SIG-M5 treated with dmso at 0.1 percent for 504 hours (cell line): ENCODE measurements around the gene CLPSL1.
A peak's percentile ranks its signal among the peaks of the same experiment; 100 is the strongest.

Experiments used
- DNase-seq: peaks from one replicate; lab custom pipeline; 2025; ENCODE audit not compliant: unreplicated experiment; lab: John Stamatoyannopoulos, UW

The CLPSL1 gene

DNA sequence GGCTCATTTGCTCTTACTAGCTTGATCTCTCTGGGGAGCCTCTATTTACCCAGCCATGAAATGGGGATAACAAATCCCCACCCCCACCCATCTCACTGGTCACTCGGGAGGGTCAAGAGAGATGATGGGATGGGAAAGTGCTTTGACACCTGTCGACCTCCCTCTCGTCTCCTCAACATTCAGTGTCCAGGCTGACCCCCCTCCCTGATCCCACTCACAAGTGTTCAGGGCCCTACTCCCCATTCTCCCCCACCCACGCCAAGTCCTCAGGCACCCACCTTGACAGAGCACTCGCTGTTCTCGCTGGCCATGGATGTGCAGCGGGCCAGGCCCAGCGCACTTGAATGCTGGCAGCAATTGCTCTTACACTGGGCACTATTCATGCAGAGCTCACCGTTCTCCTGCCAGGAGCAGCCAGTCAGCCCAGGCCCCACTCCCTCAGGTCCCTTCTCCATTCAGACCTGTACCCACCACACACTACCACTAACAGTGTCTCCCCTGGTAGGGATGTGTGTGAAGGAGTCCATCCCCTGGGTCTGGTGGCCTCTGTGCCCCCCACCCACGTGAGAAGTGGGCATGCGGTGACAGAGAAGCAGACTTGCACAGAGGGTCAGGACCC is 14.7 kb downstream of the CLPSL1 start:
- no peak for DNase-seq

GRCh38 chr6:35796236-35796635 is 15.4 kb downstream of the CLPSL1 start:
- DNase-seq: no peak

DNA sequence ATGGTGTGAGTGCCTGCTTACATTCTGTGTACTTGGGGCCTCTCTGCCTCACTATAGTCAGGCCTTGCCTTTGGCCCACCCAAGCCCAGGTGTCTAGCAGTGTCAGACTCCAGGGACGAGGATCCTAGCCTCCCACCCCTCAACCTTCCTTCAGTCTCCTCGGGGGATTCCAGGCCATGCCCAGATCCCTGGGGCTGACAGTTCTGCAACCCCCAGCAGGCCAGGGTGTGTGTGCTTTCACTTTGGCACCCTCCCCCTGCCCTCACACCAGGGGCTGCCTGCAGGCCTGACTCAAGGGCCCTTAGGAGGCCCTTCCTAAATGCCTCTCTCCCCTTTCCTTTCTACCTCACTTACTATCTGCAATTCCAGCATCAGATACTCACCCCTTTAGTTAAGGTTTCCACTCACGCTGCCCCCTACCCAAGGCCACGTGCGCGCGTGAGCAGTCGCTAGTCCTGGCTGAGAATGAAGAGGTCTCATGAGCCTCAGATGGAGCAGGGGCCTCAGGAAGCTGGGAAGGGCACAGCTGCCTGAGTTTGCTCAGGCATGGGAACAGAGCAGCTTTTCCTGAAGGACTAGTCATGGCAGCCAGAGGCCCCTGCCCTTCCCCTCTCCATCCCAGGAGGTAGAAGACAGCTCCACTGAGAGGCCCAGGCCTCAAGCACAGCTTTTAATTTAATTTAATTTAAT is 17.2 kb downstream of the CLPSL1 start:
- DNase-seq: no peak

DNA sequence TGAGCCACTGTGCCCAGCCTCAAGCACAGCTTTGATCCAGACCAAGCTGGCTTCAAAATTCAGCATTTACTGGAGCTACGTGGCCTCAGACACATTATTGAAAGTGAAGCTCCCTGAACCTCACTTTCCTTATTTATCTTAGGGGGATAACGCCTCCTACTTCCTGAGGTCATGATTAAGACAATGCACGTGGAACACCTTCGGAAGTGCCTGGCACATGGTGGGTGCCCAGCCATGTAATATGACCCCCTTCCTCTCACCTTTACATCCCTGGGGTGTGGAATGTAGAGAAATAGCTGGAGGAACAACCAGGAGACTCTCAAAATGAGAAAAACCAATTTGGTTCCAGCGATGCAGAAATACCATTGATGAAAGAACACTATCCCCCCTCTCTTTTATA is 17.9 kb downstream of the CLPSL1 start:
- DNase-seq: no peak

GRCh38 chr6:35801148-35801547 is 20.3 kb downstream of the CLPSL1 start:
- DNase-seq: no peak

- DNase-seq: peak; percentile 1
These were observed 24.3 kb downstream of the CLPSL1 start, which contains the start of gene LHFPL5 for GRCh38 chr6:35804996-35805736. Gene LHFPL5 (plus strand): TSS chr6:35805352. CDS start chr6:35805671, 319 bp downstream.

- no peak for DNase-seq
These were observed 27.9 kb downstream of the CLPSL1 start for GRCh38 chr6:35808688-35809087.

DNA sequence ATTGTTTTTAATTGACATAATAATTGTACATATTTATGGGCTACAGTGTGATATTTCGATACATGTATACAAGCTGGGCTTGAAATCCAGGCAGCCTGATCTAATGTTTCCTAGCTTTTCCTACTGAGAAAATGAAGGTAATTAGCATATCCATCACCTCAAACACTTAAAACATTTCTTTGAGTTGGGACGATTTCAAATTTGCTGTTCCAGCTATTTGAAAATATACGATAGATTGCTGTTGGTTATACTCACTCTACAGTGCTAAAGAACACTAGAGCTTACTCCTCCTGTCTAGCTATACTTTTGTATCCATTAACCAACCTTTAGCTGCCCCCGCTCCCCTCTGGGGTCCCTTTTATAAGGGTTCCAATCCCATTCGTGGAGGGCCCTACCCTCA is 29.0 kb downstream of the CLPSL1 start:
- DNase-seq: no peak

DNA sequence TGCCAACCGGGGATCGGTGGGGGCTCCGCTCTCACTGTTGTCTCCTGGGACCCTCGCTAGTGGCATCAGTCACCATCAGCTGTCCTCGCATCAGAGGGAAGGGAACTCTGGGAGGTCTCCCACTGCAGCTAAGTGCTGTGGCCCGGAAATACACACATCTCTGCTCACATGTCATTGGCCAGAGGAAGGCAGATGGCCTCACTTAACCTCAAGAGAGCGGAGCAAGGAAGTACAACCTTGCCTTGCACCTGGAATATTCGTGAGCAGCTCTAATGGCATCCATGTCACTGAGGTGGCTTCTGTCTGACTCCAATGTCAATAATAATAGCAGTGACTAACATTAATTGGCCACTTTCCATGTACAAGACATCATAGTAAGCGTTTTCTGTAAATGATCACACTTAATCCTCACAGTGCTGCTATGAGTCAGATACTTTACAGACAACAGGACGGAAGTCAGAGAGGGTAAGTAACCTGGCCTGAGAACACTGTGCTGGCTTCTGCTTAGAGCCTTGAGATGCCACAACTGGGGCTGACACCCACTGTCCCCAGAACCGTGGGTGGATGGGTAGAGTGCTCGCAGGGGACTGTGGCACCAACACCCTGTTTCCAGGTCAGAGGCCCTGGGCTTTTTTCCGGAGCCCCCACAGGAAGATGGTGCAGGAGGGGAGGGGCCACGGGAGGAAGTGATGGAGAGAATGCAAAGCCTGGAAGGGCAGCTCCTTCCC is 30.3 kb downstream of the CLPSL1 start:
- no peak for DNase-seq

GRCh38 chr6:35811699-35811995 is 30.8 kb downstream of the CLPSL1 start:
- no peak for DNase-seq

- no peak for DNase-seq
These were observed 36.7 kb downstream of the CLPSL1 start for GRCh38 chr6:35817515-35817914.

- DNase-seq: no peak
These were observed 42.8 kb downstream of the CLPSL1 start for GRCh38 chr6:35823601-35824000.

DNA sequence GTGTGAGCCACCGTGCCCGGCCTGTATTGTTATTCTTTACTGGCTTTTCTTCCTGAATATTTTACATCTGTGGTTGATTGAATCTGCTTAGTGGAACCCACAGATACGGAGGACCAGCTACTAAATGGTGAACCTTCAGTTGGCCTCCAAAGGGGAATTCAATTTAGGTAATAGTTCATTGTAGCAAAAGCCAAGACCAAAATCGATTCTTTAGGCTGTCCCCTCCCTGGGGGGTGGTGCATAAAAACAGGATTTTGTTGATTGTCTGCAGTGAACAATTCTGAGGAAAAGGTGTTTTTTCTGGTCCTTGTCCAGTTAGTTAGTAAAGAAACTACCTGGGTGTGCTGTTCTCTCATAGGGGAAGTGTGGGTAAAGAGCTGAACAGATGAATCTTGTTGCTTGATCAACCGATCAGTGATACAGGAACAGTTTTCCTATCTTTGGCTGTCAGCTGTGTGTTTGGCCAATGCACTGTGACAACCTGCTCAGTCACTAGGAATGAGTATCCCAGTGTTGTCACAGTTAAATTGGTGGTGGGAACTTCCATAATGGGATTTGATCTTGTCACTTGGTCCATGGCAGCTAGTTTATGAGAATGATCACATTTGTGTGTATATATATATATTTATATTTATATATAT is 43.9 kb downstream of the CLPSL1 start:
- no peak for DNase-seq

DNA sequence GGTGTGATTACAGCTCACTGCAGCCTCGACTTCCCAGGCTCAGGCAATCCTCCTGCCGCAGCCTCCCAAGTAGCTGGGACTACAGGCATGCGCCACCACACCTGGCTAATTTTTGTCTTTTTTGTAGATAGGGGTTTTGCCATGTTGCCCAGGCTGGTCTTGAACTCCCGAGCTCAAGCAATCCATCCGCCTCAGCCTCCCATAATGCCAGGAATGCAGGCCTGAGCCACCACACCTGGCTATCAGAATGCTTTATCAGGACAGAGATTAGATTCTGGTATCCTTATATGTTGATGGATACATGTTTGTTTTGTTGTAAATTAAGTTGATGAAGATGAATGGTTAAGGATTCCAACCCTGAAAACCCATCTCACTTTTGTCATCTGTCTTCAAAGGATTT is 48.5 kb downstream of the CLPSL1 start:
- DNase-seq: no peak

DNA sequence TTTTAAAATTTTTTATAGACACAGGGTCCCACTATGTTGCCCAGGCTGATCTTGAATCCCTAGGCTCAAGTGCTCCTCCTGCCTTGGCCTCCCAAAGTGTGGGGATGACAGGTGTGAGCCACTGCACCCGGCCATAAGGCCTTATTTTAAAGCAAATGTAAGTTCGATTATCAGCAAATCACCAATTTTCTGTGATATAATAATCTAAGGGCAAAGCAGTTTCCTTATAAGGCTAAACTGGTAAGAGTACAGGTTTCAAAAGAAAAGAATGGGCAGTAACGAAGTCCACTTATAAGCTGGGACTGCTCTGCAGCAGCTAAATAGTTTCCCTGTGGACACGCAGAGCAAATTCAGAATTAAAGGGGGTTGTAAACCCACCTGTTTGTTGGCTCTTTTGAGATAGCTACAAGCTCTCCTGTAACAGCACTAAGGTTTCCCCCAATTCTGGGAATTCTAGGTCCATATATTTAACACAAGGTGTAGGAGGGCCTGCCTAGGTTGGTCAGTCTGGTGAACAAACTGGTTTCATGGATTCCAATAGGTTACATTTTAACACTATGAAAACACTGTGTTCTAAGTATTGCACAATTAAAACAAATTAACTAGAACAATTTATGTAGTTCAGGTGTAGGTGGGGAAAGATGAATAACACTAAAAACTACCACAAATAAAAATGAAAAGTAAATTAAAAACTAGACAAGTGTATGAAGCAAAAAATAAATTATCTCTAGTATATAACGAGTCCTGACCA is 50.6 kb downstream of the CLPSL1 start:
- DNase-seq: no peak

DNA sequence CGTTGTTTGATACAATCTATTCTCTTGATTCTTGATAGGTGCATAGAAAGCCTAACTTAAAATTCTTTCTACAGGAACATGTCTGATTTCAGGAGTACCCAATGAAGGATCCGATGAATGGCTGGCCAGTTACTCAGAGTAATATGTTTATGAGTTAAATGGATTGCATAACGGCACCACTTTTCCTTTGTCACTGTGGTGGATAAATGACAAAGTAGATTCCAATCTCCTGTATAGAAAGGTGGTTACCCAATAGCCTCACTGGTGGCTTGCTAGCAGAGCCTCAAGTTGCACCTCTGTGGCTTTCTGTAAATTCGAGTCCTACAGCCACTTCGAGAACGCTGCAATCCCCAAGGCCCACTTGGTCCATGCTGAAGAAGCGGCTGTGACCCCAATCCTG is 52.7 kb downstream of the CLPSL1 start:
- peak; percentile 42 for DNase-seq
